ENCODE data around the gene NPBWR2. TPM values are rescaled to one million over a fixed set of nuclear protein-coding genes. Genes with fewer than 3 reads are reported as not detected.

The NPBWR2 gene
- total and polyA plus RNA-seq, 2 experiments from 2014 or later: not detected

DNA sequence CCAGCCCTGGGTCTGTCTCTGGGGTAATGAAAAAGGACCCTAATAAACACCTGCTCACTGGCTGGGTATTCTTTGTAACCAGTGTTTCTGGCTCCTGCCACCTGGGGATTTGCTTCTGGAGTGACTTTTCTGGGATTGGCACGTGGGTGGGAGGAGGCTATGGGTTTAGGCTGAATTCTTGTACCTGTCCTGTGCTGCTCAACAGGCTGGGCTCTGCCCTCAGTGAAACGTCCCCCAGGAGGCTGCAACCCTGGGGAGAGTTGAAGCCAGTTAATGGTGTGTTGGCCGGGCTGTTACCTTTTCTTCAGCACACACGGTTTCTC, 6.8 kb downstream of the NPBWR2 start:
- Histone ChIP-seq H3K27ac (ENCODE audit: low read depth) (no peak overlapping the region), H3F3A (replicated peaks; ENCODE audit: low read depth) (peaks cover 7% of the 10 kb centered on the region), H3K9me2 (ENCODE audit: insufficient read depth) (no peaks in the 10 kb centered on the region), H3K36me3 (ENCODE audit: insufficient read depth) (no peaks in the 10 kb centered on the region), H3K27me3 (ENCODE audit: insufficient read depth) (peaks cover 17% of the 10 kb centered on the region), H3K79me2 (replicated peaks; ENCODE audit: insufficient read depth) (no peaks in the 10 kb centered on the region), H3K4me2 (no peak overlapping the region), H4K20me1 (replicated peaks; ENCODE audit: insufficient read depth) (no peaks in the 10 kb centered on the region), H3K4me1 (ENCODE audit: insufficient read depth) (no peaks in the 10 kb centered on the region), H3K4me3 (no peak overlapping the region), H2AFZ (no peak overlapping the region)
- Mint-ChIP-seq H3K4me1 (peaks cover 11% of the 10 kb centered on the region), H3K27ac (no peak overlapping the region), H3K36me3 (ENCODE audit: low read depth) (peaks cover 4% of the 10 kb centered on the region; the same call in 2 of the 3 replicates), H3K27me3 (ENCODE audit: insufficient read depth, low read depth, poor library complexity) (peaks cover 29% of the 10 kb centered on the region), H3K9me3 (peaks cover 8% of the 10 kb centered on the region), H3K4me3 (no peak overlapping the region)
- ATAC-seq: no peak
- no peak for DNase-seq (ENCODE audit: low spot score)
- TF ChIP-seq JUNB (IDR thresholded peaks at IDR 0.05; ENCODE audit: unreplicated experiment) (no peak), EZH2 (IDR thresholded peaks at IDR 0.05; ENCODE audit: low read depth, unreplicated experiment) (no peak), STAT1 (IDR thresholded peaks at IDR 0.05; ENCODE audit: unreplicated experiment) (no peak), ZNF114 (CRISPR knock-in tag; IDR thresholded peaks at IDR 0.05) (no peak), POLR2AphosphoS5 (IDR thresholded peaks at IDR 0.05; ENCODE audit: low read depth) (no peak), EZH2phosphoT487 (IDR thresholded peaks at IDR 0.05; ENCODE audit: unreplicated experiment) (no peak)
- TF ChIP-seq, protein P1, sequence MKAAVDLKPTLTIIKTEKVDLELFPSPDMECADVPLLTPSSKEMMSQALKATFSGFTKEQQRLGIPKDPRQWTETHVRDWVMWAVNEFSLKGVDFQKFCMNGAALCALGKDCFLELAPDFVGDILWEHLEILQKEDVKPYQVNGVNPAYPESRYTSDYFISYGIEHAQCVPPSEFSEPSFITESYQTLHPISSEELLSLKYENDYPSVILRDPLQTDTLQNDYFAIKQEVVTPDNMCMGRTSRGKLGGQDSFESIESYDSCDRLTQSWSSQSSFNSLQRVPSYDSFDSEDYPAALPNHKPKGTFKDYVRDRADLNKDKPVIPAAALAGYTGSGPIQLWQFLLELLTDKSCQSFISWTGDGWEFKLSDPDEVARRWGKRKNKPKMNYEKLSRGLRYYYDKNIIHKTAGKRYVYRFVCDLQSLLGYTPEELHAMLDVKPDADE (IDR thresholded peaks at IDR 0.05): no peak
- TF ChIP-seq, protein P2, sequence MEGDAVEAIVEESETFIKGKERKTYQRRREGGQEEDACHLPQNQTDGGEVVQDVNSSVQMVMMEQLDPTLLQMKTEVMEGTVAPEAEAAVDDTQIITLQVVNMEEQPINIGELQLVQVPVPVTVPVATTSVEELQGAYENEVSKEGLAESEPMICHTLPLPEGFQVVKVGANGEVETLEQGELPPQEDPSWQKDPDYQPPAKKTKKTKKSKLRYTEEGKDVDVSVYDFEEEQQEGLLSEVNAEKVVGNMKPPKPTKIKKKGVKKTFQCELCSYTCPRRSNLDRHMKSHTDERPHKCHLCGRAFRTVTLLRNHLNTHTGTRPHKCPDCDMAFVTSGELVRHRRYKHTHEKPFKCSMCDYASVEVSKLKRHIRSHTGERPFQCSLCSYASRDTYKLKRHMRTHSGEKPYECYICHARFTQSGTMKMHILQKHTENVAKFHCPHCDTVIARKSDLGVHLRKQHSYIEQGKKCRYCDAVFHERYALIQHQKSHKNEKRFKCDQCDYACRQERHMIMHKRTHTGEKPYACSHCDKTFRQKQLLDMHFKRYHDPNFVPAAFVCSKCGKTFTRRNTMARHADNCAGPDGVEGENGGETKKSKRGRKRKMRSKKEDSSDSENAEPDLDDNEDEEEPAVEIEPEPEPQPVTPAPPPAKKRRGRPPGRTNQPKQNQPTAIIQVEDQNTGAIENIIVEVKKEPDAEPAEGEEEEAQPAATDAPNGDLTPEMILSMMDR (conservative IDR thresholded peaks at IDR 0.05; ENCODE audit: low read depth in 2 of 2): no peak

DNA sequence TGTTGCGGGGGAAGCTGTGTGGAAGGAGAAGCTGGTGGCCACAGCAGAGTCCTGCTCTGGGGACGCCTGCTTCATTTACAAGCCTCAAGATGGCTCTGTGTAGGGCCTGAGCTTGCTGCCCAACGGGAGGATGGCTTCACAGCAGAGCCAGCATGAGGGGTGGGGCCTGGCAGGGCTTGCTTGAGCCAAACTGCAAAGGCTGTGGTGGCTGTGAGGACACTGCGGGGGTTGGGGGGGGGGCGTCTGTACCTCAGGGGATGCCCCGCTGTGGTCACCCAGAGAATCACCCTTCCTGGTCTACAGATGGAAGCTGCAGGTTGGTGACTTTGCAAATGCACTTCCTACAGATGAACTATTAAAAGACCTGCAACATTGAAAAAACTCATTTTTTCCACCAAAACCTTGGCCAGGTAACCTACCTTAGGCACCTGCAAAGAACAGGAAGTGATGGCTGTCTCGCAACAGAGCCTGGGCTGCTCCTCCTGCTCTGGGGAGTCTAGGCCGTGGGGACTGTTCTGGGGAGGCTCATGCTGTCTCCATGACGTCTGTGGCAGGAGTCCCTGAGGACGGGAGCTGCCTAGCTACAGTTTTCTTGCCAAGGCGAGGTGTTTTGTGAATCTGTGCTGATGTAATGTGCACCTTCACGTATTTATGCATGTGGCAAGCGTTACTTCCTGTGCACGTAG, 7.3 kb downstream of the NPBWR2 start:
- Histone ChIP-seq H3K36me3 (ENCODE audit: insufficient read depth) (no peaks in the 10 kb centered on the region), H3K27me3 (ENCODE audit: insufficient read depth) (peaks cover 17% of the 10 kb centered on the region), H3K4me1 (ENCODE audit: insufficient read depth) (no peaks in the 10 kb centered on the region), H4K20me1 (replicated peaks; ENCODE audit: insufficient read depth) (no peaks in the 10 kb centered on the region), H3K79me2 (replicated peaks; ENCODE audit: insufficient read depth) (no peaks in the 10 kb centered on the region), H3F3A (replicated peaks; ENCODE audit: low read depth) (peaks cover 7% of the 10 kb centered on the region), H3K4me2 (no peak overlapping the region), H2AFZ (no peak overlapping the region; the same call in 1 of the 2 replicates), H3K27ac (ENCODE audit: low read depth) (no peak overlapping the region), H3K9me2 (ENCODE audit: insufficient read depth) (no peaks in the 10 kb centered on the region), H3K4me3 (no peak overlapping the region)
- Mint-ChIP-seq H3K9me3 (peaks cover 8% of the 10 kb centered on the region), H3K4me3 (no peak overlapping the region), H3K27ac (no peak overlapping the region), H3K36me3 (ENCODE audit: low read depth) (peaks cover 4% of the 10 kb centered on the region; the same call in 2 of the 3 replicates), H3K4me1 (peaks cover 11% of the 10 kb centered on the region), H3K27me3 (ENCODE audit: insufficient read depth, low read depth, poor library complexity) (peaks cover 31% of the 10 kb centered on the region)
- ATAC-seq: no peak
- DNase-seq (ENCODE audit: low spot score): no peak
- no peak for TF ChIP-seq NANOG (IDR thresholded peaks at IDR 0.05; ENCODE audit: borderline replicate concordance)
- no peak for TF ChIP-seq EZH2phosphoT487 (IDR thresholded peaks at IDR 0.05; ENCODE audit: unreplicated experiment)
- TF ChIP-seq EZH2 (IDR thresholded peaks at IDR 0.05; ENCODE audit: low read depth, unreplicated experiment): no peak
- TF ChIP-seq POLR2AphosphoS5 (IDR thresholded peaks at IDR 0.05; ENCODE audit: low read depth): no peak
- TF ChIP-seq, protein P2 (conservative IDR thresholded peaks at IDR 0.05; ENCODE audit: low read depth in 2 of 2): no peak
- TF ChIP-seq, protein P1 (IDR thresholded peaks at IDR 0.05): no peak
- no peak for TF ChIP-seq ZNF114 (CRISPR knock-in tag; IDR thresholded peaks at IDR 0.05)
- TF ChIP-seq ZNF331 (CRISPR knock-in tag; IDR thresholded peaks at IDR 0.05; ENCODE audit: low read depth): no peak
- no peak for TF ChIP-seq STAT1 (IDR thresholded peaks at IDR 0.05; ENCODE audit: unreplicated experiment)

All from GM23338 (cell line).